Measurements from ENCODE around the gene PLCB1. TPM values are rescaled to one million over a fixed set of nuclear protein-coding genes. Genes with fewer than 3 reads are reported as not detected.

The PLCB1 gene
- total RNA-seq, 1 donor from 2014 or later = 24.4 TPM

DNA sequence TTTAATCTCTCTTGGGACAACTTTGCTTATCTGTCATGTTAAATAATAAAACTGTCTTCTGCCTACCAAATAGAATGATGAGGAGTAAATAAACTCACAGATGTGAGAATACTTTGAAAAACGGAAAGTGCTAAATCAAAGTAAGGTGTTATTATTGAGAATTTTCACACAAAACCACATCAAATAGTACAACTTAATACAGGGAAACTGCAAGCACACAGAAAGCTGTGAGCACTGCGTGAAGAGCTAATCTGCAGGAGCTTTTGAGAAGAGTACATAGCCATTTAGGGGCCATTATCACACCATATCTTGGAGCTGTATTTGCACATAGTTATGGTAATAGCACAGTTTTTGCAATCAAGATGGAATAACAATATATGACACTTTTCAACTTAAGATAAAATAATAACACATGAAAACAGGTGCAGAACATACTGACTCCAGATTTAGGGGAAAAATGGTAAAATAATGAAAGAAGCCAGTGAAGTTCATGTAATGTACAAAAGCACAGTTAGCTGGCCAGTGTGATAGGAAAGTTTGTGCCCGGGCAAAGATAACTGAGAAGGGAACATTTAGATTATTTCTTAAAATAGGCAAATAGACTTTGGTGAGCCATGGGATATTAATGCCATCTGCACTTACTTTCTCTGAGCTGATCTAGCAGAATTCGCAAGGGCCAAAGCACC, 538.3 kb downstream of the PLCB1 start:
- DNase-seq (ENCODE audit: extremely low read depth, low read depth, low spot score) = no peak

DNA sequence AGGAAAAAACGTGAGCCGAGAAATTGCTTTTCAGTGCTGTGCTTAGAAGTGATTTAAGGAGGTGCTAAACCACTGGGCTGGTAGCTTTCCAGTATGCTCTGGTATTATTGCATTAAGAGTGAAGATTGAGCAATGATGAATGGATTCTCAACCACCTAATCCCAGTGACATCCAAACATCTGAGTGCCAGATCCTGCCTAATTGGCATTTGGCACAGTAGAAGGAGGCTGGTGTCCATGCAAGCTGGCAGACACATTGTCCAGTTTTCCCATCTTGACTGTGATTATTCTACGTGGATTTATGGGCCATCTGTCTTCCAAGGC, 538.8 kb downstream of the PLCB1 start:
- no peak for DNase-seq (ENCODE audit: extremely low read depth, low read depth, low spot score)

DNA sequence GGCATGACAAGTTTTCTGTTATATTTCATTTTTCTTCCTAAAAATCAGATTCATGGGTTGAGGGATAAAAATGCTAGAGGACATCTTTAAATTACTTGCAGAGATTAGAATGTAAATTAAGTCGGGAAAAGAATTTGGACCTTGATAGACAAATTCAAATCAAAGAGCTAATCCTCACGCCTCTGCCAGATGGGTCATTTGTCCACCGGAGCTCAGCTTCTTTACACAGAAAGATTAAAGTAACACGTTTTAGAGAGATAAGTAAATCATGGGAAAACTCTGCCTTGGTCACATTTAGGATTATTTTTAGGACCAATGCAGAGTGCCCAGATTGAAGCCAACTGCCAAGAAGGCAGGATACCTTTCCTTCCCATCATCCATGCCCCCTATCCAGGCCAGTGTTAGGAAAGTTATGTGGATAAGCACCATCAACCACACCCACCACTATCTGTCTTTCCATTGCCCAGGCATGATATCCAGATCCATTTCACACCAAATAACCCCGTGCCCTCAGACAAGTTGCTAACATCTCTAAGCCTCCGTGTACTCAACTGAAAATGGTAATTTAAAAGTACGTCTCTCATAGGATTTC, 539.4 kb downstream of the PLCB1 start:
- no peak for DNase-seq (ENCODE audit: extremely low read depth, low read depth, low spot score)

DNA sequence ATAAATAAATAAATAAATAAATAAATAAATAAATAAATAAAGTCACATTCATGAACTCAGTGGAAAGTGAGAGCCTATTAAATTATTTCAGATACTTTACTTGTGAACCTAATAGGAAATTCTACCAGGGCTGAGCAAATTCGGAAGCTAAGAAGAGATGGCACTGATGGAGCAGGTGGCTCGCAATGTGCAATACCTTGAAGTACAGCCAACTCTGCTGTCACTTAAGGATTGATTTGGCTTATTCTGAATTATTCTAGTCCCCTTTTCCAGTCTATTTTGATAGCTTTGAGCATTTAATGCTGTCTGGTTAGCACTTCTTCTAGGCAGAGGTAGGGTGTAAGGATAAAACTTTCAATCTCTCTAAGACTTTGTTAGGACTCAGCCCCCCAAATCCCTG, 541.0 kb downstream of the PLCB1 start:
- no peak for DNase-seq (ENCODE audit: extremely low read depth, low read depth, low spot score)

DNA sequence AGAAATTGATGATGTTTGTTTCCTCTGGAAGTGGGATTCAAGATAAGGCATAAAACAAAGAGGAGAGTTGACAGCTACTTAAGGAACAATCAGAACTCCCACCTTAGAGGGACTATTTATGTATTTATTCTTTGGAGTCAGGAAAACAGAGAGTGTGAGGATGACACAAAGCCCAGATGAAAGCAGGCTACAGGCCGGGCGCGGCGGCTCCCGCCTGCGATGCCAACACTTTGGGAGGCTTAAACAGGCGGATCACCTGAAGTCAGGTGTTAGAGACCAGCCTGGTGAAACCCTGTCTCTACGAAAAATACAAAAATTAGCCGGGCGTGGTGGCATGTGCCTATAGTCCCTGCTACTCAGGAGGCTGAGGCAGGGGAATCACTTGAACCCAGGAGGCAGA, 543.8 kb downstream of the PLCB1 start:
- DNase-seq (ENCODE audit: extremely low read depth, low read depth, low spot score) = no peak

DNA sequence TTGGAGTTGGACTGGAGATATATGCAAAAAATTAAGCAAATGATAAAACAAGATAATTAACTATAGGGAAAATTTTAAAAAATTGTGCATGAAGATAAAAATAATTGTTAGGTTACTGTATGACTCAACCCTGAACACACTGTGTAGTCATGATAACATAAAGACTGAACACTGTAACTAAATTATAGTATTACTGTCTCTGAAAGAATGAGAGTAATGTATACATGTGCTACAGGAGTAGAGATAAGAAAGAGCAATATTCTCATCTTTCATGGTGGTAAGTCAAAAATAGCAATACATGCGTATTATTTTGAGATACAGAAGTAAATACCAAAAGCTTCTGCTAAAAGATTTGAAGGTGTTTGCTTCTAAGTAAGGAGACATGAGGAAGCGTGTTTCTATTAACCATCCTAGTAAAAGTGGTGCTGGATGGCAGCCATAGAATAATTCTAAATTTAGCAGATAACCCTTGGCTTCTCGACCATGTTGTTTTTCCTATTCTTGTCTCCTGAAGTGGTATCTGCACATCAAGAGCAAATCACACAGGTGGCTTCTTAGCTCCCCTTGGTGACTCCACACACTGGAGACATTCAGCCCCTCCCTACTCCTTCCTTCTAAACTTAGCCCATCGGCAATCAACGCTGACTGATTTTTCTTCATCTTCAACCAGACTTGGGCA, 546.2 kb downstream of the PLCB1 start:
- DNase-seq (ENCODE audit: extremely low read depth, low read depth, low spot score) = no peak

DNA sequence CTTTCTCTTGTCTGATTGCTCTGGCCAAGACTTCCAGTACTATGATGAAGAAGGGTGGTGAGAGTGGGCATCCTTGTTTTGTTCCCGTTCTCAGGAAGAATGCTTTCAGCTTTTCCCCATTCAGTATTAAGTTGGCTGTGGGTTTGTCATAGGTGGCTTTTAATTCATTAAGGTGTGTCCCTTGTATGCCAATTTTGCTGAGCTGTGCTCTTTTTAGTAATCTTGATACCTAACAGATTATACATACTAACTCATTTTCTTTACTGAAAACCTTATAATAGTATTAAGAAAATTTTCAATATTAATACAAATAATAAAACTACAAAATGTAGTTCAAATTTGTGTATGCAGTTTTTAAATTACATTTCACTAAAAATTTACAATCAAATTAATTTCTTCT, 557.3 kb downstream of the PLCB1 start:
- DNase-seq (ENCODE audit: extremely low read depth, low read depth, low spot score) = no peak

DNA sequence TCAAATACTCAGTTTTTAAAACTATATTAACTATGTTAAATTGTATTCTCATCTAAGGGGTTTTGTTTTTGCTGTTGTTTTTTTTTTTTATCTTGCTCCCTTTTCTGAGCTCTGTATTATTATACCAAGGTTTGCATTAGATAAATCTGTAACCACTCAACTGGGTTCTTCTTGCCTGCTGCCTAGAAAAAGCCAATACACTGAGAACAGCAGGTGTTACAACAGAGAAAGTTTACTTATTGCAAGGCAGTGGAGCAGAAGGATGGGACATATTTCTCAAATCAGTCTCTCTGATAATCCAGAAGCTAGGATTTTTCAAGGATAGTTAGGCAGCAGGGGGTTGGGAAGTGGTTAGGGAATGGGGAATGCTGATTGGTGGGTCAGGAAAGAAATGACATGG, 558.0 kb downstream of the PLCB1 start:
- DNase-seq (ENCODE audit: extremely low read depth, low read depth, low spot score) = no peak

DNA sequence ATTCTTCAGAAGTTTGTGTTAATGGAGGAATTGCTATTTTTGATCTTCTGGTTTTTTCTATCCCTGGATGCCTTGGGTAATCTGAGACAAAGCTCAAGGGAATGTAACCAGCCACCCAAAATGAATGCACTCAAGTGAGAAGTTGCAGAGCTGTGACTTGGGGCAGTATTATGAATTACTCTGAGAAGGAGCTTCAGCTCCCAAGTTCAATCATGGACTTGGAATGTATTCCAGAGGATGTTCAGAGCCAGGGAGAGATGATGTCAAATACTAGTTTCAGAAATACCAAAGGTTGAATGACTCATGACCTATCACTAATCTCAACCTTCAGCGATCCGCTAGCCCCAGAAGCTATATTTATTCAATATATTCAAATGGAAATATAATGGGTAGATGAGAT, 561.6 kb downstream of the PLCB1 start:
- DNase-seq (ENCODE audit: extremely low read depth, low read depth, low spot score) = no peak

DNA sequence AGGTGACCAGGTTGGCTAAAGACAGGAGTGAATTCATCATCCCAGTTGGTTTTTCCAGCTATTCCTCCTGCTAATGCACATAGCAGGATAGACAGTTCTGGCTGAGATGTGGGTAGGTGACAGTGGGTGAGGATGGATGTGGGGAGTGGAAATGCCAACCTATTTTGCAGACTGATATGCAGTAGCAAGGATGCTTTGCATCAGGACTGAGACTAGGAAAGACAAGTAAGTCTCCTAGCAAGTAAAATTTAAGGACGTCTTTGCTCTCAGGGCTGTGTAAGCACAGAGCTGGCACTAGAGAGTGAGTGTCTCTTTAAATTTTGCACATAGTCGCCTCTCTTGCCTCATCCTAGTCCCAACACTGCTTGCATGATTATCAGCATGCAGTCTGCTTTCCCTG, 568.7 kb downstream of the PLCB1 start:
- DNase-seq (ENCODE audit: extremely low read depth, low read depth, low spot score) = no peak

DNA sequence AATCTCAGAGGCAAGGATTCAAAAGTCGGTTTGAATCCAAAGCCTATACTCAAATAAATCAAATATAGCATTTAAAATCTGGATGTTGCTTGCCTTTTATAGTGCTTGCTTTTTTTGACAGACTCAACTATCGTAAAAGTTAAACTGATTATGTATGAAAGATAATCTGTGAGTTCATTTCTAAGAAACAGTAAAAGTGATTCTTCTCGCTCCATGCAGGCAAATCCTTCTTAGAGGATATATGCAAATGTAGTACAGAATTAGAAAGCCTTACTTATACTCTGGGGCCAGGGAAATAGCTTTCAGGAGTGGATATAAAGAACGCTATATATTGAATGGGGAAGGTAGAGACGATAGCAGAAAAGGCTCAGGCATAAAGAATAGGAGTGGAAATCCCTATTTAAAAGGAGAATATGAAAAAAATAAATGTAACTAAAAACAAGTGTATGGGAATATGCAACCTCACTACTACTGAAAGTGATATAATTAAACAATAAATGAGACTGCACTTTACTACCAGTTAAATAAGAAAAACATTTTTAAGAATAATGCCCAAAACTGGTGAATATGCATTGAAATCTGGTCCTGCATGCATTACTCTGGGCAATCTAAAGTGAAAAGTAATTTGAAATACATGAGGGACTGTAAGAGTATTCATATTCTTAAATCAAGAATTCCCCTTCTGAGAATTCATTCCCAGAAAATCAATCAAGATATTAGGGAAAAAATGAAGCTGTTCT, 575.1 kb downstream of the PLCB1 start:
- DNase-seq (ENCODE audit: extremely low read depth, low read depth, low spot score) = no peak

DNA sequence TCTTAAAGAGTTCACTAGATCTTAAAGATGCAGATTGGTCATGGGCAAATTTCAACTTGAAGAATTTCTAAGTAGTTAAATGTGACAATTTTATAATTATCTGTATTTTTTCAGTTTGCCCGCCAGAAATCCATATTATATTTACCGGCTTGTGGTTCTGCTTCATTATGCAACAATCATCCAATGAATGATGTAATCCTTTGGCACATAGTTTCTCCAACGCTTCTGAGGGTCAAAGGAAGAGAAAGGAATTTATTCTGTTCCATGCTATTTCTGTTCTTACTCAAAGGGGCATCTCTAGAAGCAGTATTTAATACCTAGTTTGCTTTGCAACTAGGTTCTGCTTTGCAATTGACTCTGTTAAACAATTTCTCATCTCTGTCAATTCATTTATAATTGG, 577.6 kb downstream of the PLCB1 start:
- no peak for DNase-seq (ENCODE audit: extremely low read depth, low read depth, low spot score)

DNA sequence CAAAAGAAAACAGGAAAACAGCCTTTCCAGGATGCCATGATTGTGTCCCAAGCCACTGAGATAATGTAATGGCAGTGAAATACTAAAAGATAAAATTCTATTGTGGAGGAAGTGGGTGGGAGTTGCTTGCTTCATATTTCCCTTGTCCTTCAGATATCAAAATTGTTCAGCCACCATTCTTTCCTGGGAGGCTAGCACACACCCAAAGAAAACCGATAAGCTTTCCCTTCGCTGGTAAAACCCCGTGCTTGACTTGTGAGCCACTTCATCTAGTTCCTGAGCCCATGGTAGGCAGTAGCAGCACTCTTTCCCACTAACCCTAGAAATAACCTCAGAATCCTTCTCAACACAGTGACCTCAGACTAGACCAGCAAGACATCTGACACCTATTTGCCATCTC, 579.4 kb downstream of the PLCB1 start:
- no peak for DNase-seq (ENCODE audit: extremely low read depth, low read depth, low spot score)

DNA sequence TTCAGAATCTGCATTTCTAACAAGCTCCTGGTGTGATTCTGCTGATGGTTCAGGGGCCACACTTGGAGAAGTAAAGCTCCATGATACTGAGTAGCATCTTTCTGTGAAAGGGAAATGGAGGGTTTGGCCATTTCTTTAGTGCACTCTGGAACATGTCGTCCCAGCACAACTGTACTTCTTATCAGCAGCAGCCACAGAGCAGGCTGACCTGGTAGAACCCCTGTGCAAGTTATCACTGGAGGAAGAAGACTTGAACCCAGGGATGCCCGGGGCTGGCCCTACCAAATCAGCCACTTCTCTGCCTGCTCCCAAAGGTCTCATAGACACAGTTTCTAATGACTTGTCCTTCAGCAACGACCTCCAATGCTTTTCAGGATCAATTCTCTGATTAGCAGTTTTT, 582.1 kb downstream of the PLCB1 start:
- no peak for DNase-seq (ENCODE audit: extremely low read depth, low read depth, low spot score)

DNA sequence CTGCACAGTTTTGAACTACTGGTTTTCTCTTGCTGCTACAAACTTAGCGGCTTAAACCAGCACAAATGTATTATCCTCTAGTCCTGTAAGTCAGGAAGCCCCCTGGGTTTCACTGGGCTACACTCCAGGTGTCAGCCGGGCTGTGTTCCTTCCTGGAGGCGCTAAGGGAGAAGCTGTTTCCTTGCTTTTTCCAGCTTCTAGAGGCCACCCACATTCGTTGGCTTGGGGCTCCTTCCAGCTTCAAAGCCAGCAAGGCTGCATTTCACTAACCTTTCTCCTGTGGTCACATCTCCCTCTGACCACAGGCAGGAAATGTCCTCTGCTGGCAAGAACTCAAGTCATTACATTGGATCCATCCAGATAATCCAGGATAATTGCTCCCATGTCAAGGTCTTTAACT, 586.2 kb downstream of the PLCB1 start:
- no peak for DNase-seq (ENCODE audit: extremely low read depth, low read depth, low spot score)

DNA sequence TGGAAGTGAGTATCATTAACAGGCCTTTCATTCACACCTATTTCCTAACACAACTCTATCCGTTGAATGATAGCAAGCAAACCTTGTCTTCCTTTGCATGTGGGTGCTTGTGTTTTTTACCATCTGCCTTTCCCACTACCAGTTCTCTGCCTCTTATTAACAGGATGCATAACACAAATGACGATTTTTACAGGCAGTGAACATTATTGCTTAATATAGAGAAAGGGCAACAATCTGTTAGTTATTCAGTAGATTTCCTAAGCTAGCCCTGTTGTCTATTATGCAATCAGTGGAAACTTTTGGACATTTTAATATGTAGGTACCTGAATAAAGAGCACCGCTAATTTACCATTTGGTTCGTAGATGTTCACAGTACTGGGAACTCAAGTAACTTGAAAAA, 588.0 kb downstream of the PLCB1 start:
- DNase-seq (ENCODE audit: extremely low read depth, low read depth, low spot score) = no peak

DNA sequence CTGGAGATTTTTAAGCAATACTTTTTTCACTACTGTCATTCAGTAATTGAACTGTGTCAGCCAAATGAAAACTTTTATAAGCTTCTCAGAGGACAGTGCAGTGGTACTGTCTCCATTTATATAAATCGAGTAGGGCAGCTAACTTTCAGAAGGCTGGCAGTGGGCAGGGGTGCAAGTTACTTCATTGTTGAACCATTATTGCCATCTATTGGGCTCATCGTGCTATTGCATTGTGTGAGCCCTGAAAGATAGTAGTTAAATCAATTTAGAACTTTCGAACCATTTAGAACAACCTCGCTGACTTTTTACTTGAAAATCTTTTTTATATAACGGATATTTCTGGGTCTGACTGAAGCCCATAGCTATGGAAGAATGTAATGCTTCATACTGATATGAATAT, 589.0 kb downstream of the PLCB1 start:
- DNase-seq (ENCODE audit: extremely low read depth, low read depth, low spot score) = peak; percentile 42

DNA sequence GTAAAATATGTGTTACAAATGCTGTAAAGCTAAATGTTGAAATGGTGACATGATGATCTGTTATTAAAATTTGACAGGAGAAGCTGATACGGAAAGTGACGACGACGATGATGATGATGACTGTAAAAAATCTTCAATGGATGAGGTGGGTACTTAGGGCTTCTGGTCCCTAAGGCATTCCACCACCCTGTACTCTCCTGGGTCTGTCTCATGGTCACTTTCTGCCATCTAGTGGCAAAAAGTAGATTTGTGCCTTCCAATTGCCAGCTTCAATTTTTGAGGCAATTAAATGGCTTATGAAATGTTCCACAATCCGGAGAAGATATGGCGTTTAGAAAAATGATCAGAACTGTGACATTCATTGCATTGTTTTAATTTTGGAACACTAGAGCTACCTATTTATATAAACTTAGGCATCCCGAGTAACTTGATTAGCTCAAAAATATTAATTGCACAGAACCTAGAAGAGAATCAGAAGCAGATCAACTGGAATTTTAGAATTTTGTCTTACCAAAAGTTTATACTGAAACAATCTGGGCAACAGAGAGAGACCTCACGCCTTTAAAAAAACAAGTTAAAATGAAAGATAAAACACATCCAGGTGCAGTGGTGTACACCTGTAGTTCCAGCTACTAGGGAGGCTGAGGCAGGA, 590.3 kb downstream of the PLCB1 start:
- peak; percentile 69 for DNase-seq (ENCODE audit: extremely low read depth, low read depth, low spot score)

DNA sequence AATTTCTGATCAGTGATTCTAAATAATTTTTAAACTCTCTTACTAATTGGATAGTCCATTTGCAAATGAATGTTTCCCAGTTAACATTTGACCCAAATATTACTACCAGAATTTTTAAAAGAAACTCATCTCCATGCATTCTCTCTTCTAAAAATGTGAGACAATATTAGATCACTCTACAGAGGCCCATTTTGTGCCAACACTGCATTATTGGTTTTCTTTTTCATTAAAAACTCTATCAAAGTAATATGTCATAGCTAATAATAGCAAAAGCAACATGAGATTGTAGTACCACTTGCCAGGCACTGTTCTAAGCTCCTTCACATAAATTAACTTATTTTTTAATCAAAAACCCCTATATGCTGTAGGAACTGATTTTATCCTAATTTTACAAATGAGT, 591.2 kb downstream of the PLCB1 start:
- no peak for DNase-seq (ENCODE audit: extremely low read depth, low read depth, low spot score)

DNA sequence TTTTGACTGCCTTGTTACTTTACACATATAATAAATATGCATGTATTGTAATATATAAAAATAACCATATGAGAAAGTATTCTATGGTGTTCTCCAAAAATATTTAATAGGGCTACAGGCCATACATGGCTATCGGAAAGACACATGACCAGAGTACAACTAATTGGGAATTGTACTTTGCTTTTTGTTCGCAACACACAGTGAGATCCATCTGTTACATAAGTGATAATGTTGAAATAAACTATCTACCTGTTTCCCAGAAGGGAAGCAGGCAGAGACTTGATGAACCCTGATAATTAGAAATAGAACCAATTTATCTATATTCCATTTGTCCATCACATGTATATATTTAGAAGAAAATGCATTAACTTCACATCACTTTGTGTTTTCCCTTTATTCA, 592.8 kb downstream of the PLCB1 start:
- no peak for DNase-seq (ENCODE audit: extremely low read depth, low read depth, low spot score)

DNA sequence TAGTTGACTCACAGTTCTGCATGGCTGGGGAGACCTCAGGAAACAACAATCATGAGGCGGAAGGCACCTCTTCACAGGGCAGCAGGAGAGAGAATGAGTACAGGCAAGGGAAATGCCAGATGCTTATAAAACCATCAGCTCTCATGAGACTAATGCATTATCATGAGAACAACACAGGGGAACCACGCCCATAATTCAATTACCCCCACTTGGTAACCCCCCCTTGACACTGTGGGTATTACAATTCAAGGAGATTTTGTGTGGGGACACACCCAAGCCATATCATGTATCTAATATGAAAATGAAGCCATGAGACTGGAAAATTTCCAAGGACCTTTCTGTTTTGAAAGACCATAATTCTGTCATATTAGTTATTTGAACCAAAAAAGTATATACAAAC, 594.4 kb downstream of the PLCB1 start:
- no peak for DNase-seq (ENCODE audit: extremely low read depth, low read depth, low spot score)

Data from glomerular endothelial cell (primary cell).